SK-N-MC (cell line): ENCODE results near the gene PCDH1.

Experiments
- EZH2 ChIP-seq: fragments of 200-600 bp; sonication (generic); IDR thresholded peaks from one replicate; pipeline ENCODE4 v1.6.1; 2017; ENCODE audit warnings: antibody characterized with exemption
- FOXP2 ChIP-seq: optimal IDR thresholded peaks from 2 replicates; pipeline ENCODE3; 2011; ENCODE audit warnings: mild to moderate bottlenecking, moderate library complexity; ENCODE audit not compliant: insufficient read depth; ENCODE audit errors: extremely low read length, control extremely low read depth
- POLR2AphosphoS5 ChIP-seq: IDR thresholded peaks from 2 replicates; pipeline ENCODE4 v1.6.1; 2012; ENCODE audit warnings: mild to moderate bottlenecking, low read depth, low read length, borderline replicate concordance

GRCh38 chr5:141848744-141849414, 29.3 kb downstream of the PCDH1 start:
- TF ChIP-seq POLR2AphosphoS5 (no peak), EZH2 (no peak), FOXP2 (no peak)
